WTC11 (cell line): Measurements from ENCODE around the gene PIGK. TPM values are rescaled to one million over a fixed set of nuclear protein-coding genes. Genes with fewer than 3 reads are reported as not detected.

ENCODE experiments used
- ATAC-seq: fragments of 200-7000 bp; cut with Tn5 transposase; 2 replicates; pipeline ENCODE4 v1.10.0; 2021; ENCODE audit warnings: mild to moderate bottlenecking, moderate library complexity
- CTCF ChIA-PET: fragments of 300-600 bp; sonication (Branson Sonifier 250); formaldehyde crosslinking; loops from one replicate; lab custom pipeline; 2021; ENCODE audit warnings: antibody characterized with exemption; lab: Charles Lee
- POLR2A ChIA-PET: fragments of 350-600 bp; sonication (Branson Sonifier 250); formaldehyde crosslinking; loops from one replicate; lab custom pipeline; 2021; ENCODE audit warnings: antibody characterized with exemption; lab: Charles Lee
- DNase-seq: peaks from one replicate; pipeline ENCODE4 v3.0.0; 2021; ENCODE audit warnings: low spot score
- H3K27ac Mint-ChIP-seq: 2 replicates; pipeline ENCODE4 v1.8.0; 2021; ENCODE audit warnings: mixed read lengths
- H3K27me3 Mint-ChIP-seq: 2 replicates; pipeline ENCODE4 v1.8.0; 2021; ENCODE audit warnings: low read depth, mild to moderate bottlenecking, moderate library complexity, mixed read lengths
- H3K36me3 Mint-ChIP-seq: 2 replicates; pipeline ENCODE4 v1.8.0; 2021; ENCODE audit warnings: mixed read lengths
- H3K4me1 Mint-ChIP-seq: 2 replicates; pipeline ENCODE4 v1.8.0; 2022; ENCODE audit warnings: mixed read lengths
- H3K4me3 Mint-ChIP-seq: 2 replicates; pipeline ENCODE4 v1.8.0; 2021; ENCODE audit warnings: mild to moderate bottlenecking, moderate library complexity, mixed read lengths
- H3K9me3 Mint-ChIP-seq: 2 replicates; pipeline ENCODE4 v1.8.0; 2021; ENCODE audit warnings: mixed read lengths
- AR ChIP-seq: fragments of 250-450 bp; sonication (Bioruptor Pico); IDR thresholded peaks from 2 replicates; pipeline ENCODE4 v1.9.0; 2021; ENCODE audit warnings: mild to moderate bottlenecking
- ATF1 ChIP-seq: sonication (generic); formaldehyde crosslinking; IDR thresholded peaks from 2 replicates; pipeline ENCODE4 v1.8.1; 2023; ENCODE audit warnings: mild to moderate bottlenecking, moderate library complexity, missing genetic modification reagents
- E2F1 ChIP-seq: sonication (generic); formaldehyde crosslinking; IDR thresholded peaks from 2 replicates; pipeline ENCODE4 v1.8.0; 2022; ENCODE audit warnings: mild to moderate bottlenecking, missing genetic modification reagents
- ELF4 ChIP-seq: sonication (generic); formaldehyde crosslinking; IDR thresholded peaks from 2 replicates; pipeline ENCODE4 v1.8.1; 2022; ENCODE audit warnings: low read depth, mild to moderate bottlenecking, moderate library complexity, missing genetic modification reagents
- FOXK1 ChIP-seq: sonication (generic); formaldehyde crosslinking; IDR thresholded peaks from 2 replicates; pipeline ENCODE4 v1.8.0; 2022; ENCODE audit warnings: mild to moderate bottlenecking, moderate library complexity, missing genetic modification reagents
- JUN ChIP-seq: sonication (generic); formaldehyde crosslinking; IDR thresholded peaks from 2 replicates; pipeline ENCODE4 v1.8.0; 2023; ENCODE audit warnings: mild to moderate bottlenecking, missing genetic modification reagents
- USF1 ChIP-seq: sonication (generic); formaldehyde crosslinking; IDR thresholded peaks from 2 replicates; pipeline ENCODE4 v1.8.0; 2022; ENCODE audit warnings: mild to moderate bottlenecking, missing genetic modification reagents
- ZNF219 ChIP-seq: sonication (generic); formaldehyde crosslinking; IDR thresholded peaks from 2 replicates; pipeline ENCODE4 v1.8.0; 2023; ENCODE audit warnings: missing genetic modification reagents, mild to moderate bottlenecking, borderline replicate concordance
- ZNF232 ChIP-seq: sonication (generic); formaldehyde crosslinking; IDR thresholded peaks from 2 replicates; pipeline ENCODE4 v1.8.0; 2022; ENCODE audit warnings: mild to moderate bottlenecking, missing genetic modification reagents
- ZNF396 ChIP-seq: fragments of 250-450 bp; sonication (Bioruptor Pico); IDR thresholded peaks from 2 replicates; pipeline ENCODE4 v1.8.0; 2021; ENCODE audit warnings: mild to moderate bottlenecking, moderate library complexity, borderline replicate concordance
- ZNF512 ChIP-seq: sonication (generic); formaldehyde crosslinking; IDR thresholded peaks from 2 replicates; pipeline ENCODE4 v1.8.1; 2022; ENCODE audit warnings: missing genetic modification reagents, borderline replicate concordance
- ZNF532 ChIP-seq: fragments of 250-450 bp; sonication (Bioruptor Pico); IDR thresholded peaks from 2 replicates; pipeline ENCODE4 v1.9.0; 2021; ENCODE audit warnings: mild to moderate bottlenecking, borderline replicate concordance
- total RNA-seq: library from RNA; stranded (reverse); gene quantifications from 3 replicates; pipeline ENCODE4 v1.2.3, GENCODE V29; 2021

PIGK gene
- total RNA-seq, 1 experiment from 2014 or later: 20.5 TPM

- peaks cover 11% of the 10 kb centered on the region for H3K4me1 Mint-ChIP-seq
- peaks cover 7% of the 10 kb centered on the region for H3K36me3 Mint-ChIP-seq
- no peak for ATAC-seq
- TF ChIP-seq ZNF512 (CRISPR knock-in tag) (no peak), E2F1 (no peak), ZNF232 (no peak), USF1 (CRISPR knock-in tag) (no peak), FOXK1 (CRISPR knock-in tag) (no peak), ZNF219 (CRISPR knock-in tag) (no peak), ZNF532 (CRISPR knock-in tag) (no peak), ATF1 (CRISPR knock-in tag) (no peak), ZNF396 (CRISPR knock-in tag) (no peak), ELF4 (CRISPR knock-in tag) (no peak), JUN (CRISPR knock-in tag) (no peak)
- POLR2A ChIA-PET: no interaction called here
- H3K9me3 Mint-ChIP-seq: peaks cover 18% of the 10 kb centered on the region
- no peak overlapping the region for H3K4me3 Mint-ChIP-seq
- H3K27ac Mint-ChIP-seq: no peak overlapping the region
- no peaks in the 10 kb centered on the region for H3K27me3 Mint-ChIP-seq
- DNase-seq: no peak
- CTCF ChIA-PET: no interaction called here
Observed at GRCh38 chr1:77230051-77230450, 10.8 kb upstream of the PIGK start.

GRCh38 chr1:77228836-77229235, 9.6 kb upstream of the PIGK start:
- no peak overlapping the region for H3K4me3 Mint-ChIP-seq
- POLR2A ChIA-PET: no interaction called here
- no peak for TF ChIP-seq AR
- TF ChIP-seq, all 79 proteins: peak for 0
- H3K27ac Mint-ChIP-seq: no peak overlapping the region
- CTCF ChIA-PET: no interaction called here
- H3K4me1 Mint-ChIP-seq: peaks cover 8% of the 10 kb centered on the region
- peaks cover 9% of the 10 kb centered on the region for H3K36me3 Mint-ChIP-seq
- no peaks in the 10 kb centered on the region for H3K27me3 Mint-ChIP-seq
- peaks cover 20% of the 10 kb centered on the region for H3K9me3 Mint-ChIP-seq
- ATAC-seq: no peak
- no peak for DNase-seq
